CD14-positive monocyte (primary cell): ENCODE results near the gene AQP6. TPM values are rescaled to one million over a fixed set of nuclear protein-coding genes. Genes with fewer than 3 reads are reported as not detected.
A peak's percentile ranks its signal among the peaks of the same experiment; 100 is the strongest.

Source experiments
- DNase-seq, 3 donors: peaks; one replicate each; pipeline ENCODE4 v3.0.0-alpha.2; 2011 to 2022
- H2AFZ ChIP-seq: 2 replicates; pipeline ENCODE4 v1.6.0; 2012; ENCODE audit warnings: mild to moderate bottlenecking, low read depth, low read length, inconsistent platforms; ENCODE audit not compliant: insufficient read depth, poor library complexity, severe bottlenecking
- H3K27ac ChIP-seq, 2 donors: 1 replicate in 1 of 2; 2 replicates in 1 of 2; pipeline ENCODE4 v1.5.1; 2012 to 2013; ENCODE audit warnings: low read length in 2 of 2, control low read depth in 1 of 2, inconsistent platforms in 1 of 2, low read depth in 1 of 2, mild to moderate bottlenecking in 1 of 2
- H3K27me3 ChIP-seq, 2 donors: one replicate each; pipeline versions ENCODE4 v1.6.0 to v1.6.1; 2011 to 2013; ENCODE audit warnings: low read length in 2 of 2; ENCODE audit not compliant: control insufficient read depth in 2 of 2, insufficient read depth in 2 of 2
- H3K36me3 ChIP-seq, 2 donors: replicated peaks in 1 of 2; 1 replicate in 1 of 2; 2 replicates in 1 of 2; pipeline versions ENCODE4 v1.5.1 to v1.6.1; 2012 to 2013; ENCODE audit warnings: low read length in 2 of 2, control low read depth in 1 of 2, inconsistent platforms in 1 of 2, mild to moderate bottlenecking in 1 of 2; ENCODE audit not compliant: insufficient read depth in 2 of 2, control insufficient read depth in 1 of 2
- H3K4me1 ChIP-seq, 2 donors: 1 replicate in 1 of 2; 2 replicates in 1 of 2; pipeline versions ENCODE4 v1.5.1 to v1.6.1; 2012 to 2013; ENCODE audit warnings: low read length in 2 of 2, control low read depth in 1 of 2, inconsistent platforms in 1 of 2, mild to moderate bottlenecking in 1 of 2, moderate library complexity in 1 of 2; ENCODE audit not compliant: insufficient read depth in 2 of 2, control insufficient read depth in 1 of 2
- H3K4me2 ChIP-seq: replicated peaks from 2 replicates; pipeline ENCODE3; 2012; ENCODE audit warnings: low read length, moderate library complexity, mild to moderate bottlenecking; ENCODE audit not compliant: poor library complexity, severe bottlenecking; ENCODE audit errors: extremely low read depth
- H3K4me3 ChIP-seq, 3 experiments: fragments of 200-600 bp in 1 of 3; sonication (generic) in 1 of 3; replicated peaks in 1 of 3; 1 replicate in 2 of 3; 2 replicates in 1 of 3; pipeline ENCODE4 v1.5.1; 2011 to 2013; ENCODE audit warnings: low read length in 3 of 3, mild to moderate bottlenecking in 3 of 3, control low read depth in 2 of 3, low read depth in 2 of 3, inconsistent platforms in 1 of 3, moderate library complexity in 1 of 3
- H3K79me2 ChIP-seq: 2 replicates; pipeline ENCODE4 v1.6.0; 2012; ENCODE audit warnings: mild to moderate bottlenecking, control low read depth, inconsistent platforms, low read length, moderate library complexity; ENCODE audit not compliant: insufficient read depth
- H3K9ac ChIP-seq: 2 replicates; pipeline ENCODE4 v1.6.0; 2017; ENCODE audit warnings: low read length, mild to moderate bottlenecking; ENCODE audit not compliant: insufficient read depth, poor library complexity, severe bottlenecking
- H3K9me3 ChIP-seq, 2 donors: replicated peaks in 1 of 2; 1 replicate in 1 of 2; 2 replicates in 1 of 2; pipeline versions ENCODE4 v1.5.1 to v1.6.1; 2012 to 2013; ENCODE audit warnings: low read length in 2 of 2, control low read depth in 1 of 2; ENCODE audit not compliant: control insufficient read depth in 1 of 2, insufficient read depth in 1 of 2
- H4K20me1 ChIP-seq: 2 replicates; pipeline ENCODE4 v1.6.0; 2012; ENCODE audit warnings: mild to moderate bottlenecking, low read length, control low read depth, moderate library complexity; ENCODE audit not compliant: insufficient read depth
- H3K27ac Mint-ChIP-seq, 7 donors: one replicate each; pipeline ENCODE4 v1.8.0; 2020; ENCODE audit warnings: mild to moderate bottlenecking in 7 of 7, mixed read lengths in 7 of 7, moderate library complexity in 6 of 7, inconsistent platforms in 2 of 7
- H3K27me3 Mint-ChIP-seq, 3 donors: one replicate each; pipeline ENCODE4 v1.8.0; 2021 to 2022; ENCODE audit warnings: low read depth in 3 of 3, mild to moderate bottlenecking in 3 of 3, mixed read lengths in 3 of 3, moderate library complexity in 3 of 3, inconsistent platforms in 1 of 3
- H3K36me3 Mint-ChIP-seq, 2 donors: one replicate each; pipeline ENCODE4 v1.8.0; 2020; ENCODE audit warnings: mixed read lengths in 2 of 2, inconsistent platforms in 1 of 2, mild to moderate bottlenecking in 1 of 2
- H3K4me1 Mint-ChIP-seq: one replicate; pipeline ENCODE4 v1.8.0; 2020; ENCODE audit warnings: mild to moderate bottlenecking, mixed read lengths
- H3K4me3 Mint-ChIP-seq, 2 donors: one replicate each; pipeline ENCODE4 v1.8.0; 2020; ENCODE audit warnings: mild to moderate bottlenecking in 2 of 2, mixed read lengths in 2 of 2, moderate library complexity in 1 of 2
- H3K9me3 Mint-ChIP-seq, 7 donors: one replicate each; pipeline ENCODE4 v1.8.0; 2020 to 2022; ENCODE audit warnings: mixed read lengths in 7 of 7, mild to moderate bottlenecking in 6 of 7, moderate library complexity in 6 of 7, inconsistent platforms in 2 of 7
- CTCF ChIP-seq: fragments of 200-600 bp; IDR thresholded peaks from one replicate; pipeline ENCODE4 v1.8.0; 2022; ENCODE audit warnings: antibody characterized with exemption, mild to moderate bottlenecking
- WGBS: methylation state at CpG from one replicate; pipeline ENCODE4 v1.1.5; 2013; ENCODE audit warnings: missing lambda C conversion rate; ENCODE audit not compliant: insufficient coverage; 5-methylcytosine and 5-hydroxymethylcytosine counted together
- intact Hi-C, 2 donors: fragments of 100-400 bp; cut with micrococcal nuclease; formaldehyde crosslinking; loops; one replicate each; pipeline versions ENCODE4 v1.15.0 to v1.15.1; 2023
- polyA plus RNA-seq, 3 donors: library from polyadenylated mRNA; depleted of rRNA in 1 of 3; unstranded in 2 of 3; stranded (reverse) in 1 of 3; fragments of 300-500 nt in 2 of 3; fragments of >200 nt in 1 of 3; fragmentation: Illumina TruSeq in 2 of 3; gene quantifications; 1 replicate in 2 of 3; 2 replicates in 1 of 3; pipeline ENCODE4 v1.2.3, GENCODE V29; 2012 to 2021

AQP6 gene
- polyA plus RNA-seq, 3 donors: 0.04 TPM; not detected in 2

GRCh38 chr12:49944046-49944445 lies 28.7 kb upstream of the AQP6 start:
- no peak overlapping the region for H3K27ac ChIP-seq
- no peak overlapping the region for H3K27ac Mint-ChIP-seq
- no peak overlapping the region for H3K9ac ChIP-seq

DNA sequence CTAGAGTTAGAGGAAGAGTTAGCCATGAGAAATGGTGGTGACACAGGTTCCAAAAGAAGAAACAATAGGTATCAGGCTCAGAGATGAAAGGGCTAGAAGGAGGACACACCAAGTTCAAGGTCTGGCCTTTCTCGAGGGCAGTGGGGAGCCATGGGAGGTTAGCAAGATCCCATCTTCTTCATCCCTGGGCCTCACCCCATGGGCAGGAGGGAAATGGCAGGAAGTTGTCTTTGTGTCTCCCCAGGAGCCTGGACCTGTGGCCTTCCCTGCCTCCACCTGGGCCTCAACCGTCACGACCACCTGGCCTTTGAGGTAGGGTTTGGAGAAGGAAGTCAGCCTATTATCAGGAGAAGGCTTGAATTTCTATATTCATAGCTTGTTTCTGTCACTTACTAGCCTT lies 28.0 kb upstream of the AQP6 start:
- no peak overlapping the region for H3K4me2 ChIP-seq
- no peak overlapping the region for H3K27ac Mint-ChIP-seq
- DNase-seq: no peak
- H3K4me1 Mint-ChIP-seq: peaks cover 49% of the 10 kb centered on the region
- H3K27ac ChIP-seq: no peak overlapping the region
- peaks cover 39 to 63% (median 53%) of the 10 kb centered on the region in 3 donors for H3K27me3 Mint-ChIP-seq
- no peaks in the 10 kb centered on the region for H3K36me3 Mint-ChIP-seq
- no CpG with 5 or more reads among the region's 3 CpGs for WGBS
- intact Hi-C loops: no loop called here
- no peak overlapping the region for H3K4me3 ChIP-seq
- no peaks in the 10 kb centered on the region for H3K9me3 ChIP-seq
- peak overlapping the region; percentile 50 for H2AFZ ChIP-seq
- H3K36me3 ChIP-seq: no peaks in the 10 kb centered on the region
- H3K4me1 ChIP-seq: peaks cover 27 to 32% of the 10 kb centered on the region in 2 donors
- no peaks in the 10 kb centered on the region for H4K20me1 ChIP-seq
- TF ChIP-seq CTCF: no peak
- H3K9me3 Mint-ChIP-seq: peaks cover 0 to 2% (median 0%) of the 10 kb centered on the region in 7 donors
- no peaks in the 10 kb centered on the region for H3K79me2 ChIP-seq
- no peak overlapping the region for H3K9ac ChIP-seq
- peak overlapping the region; percentile 39 to 54 for H3K4me3 Mint-ChIP-seq
- peaks cover 0 to 41% of the 10 kb centered on the region in 2 donors for H3K27me3 ChIP-seq

More at GRCh38 chr12:49944046-49944445, 28.7 kb upstream of the AQP6 start:
- Histone ChIP-seq H3K79me2 (no peaks in the 10 kb centered on the region), H3K4me3 (no peak overlapping the region), H3K27me3 (peaks cover 0 to 39% of the 10 kb centered on the region in 2 donors), H4K20me1 (no peaks in the 10 kb centered on the region), H3K4me1 (peaks cover 21 to 25% of the 10 kb centered on the region in 2 donors), H3K36me3 (no peaks in the 10 kb centered on the region), H3K9me3 (no peaks in the 10 kb centered on the region), H2AFZ (peak overlapping the region; percentile 50), H3K4me2 (no peak overlapping the region)
- H3K36me3 Mint-ChIP-seq: no peaks in the 10 kb centered on the region
- 100% methylated on average over 3 of the region's 5 CpGs for WGBS
- no peak for TF ChIP-seq CTCF
- peak overlapping the region in 1 of 2 donors; percentile 57 for H3K4me3 Mint-ChIP-seq
- intact Hi-C loops: no loop called here
- H3K27me3 Mint-ChIP-seq: peaks cover 37 to 61% (median 49%) of the 10 kb centered on the region in 3 donors
- peaks cover 42% of the 10 kb centered on the region for H3K4me1 Mint-ChIP-seq
- peaks cover 0 to 2% (median 0%) of the 10 kb centered on the region in 7 donors for H3K9me3 Mint-ChIP-seq
- no peak for DNase-seq
